GM18858 (cell line): ENCODE measurements around the gene ZSWIM2.
"Not testable (repeated sequence)": the region's sequence is repeated elsewhere in the genome, so short reads cannot be mapped to it uniquely, and the experiment has no call there.

Experiments used
- ATAC-seq: cut with Tn5 transposase; IDR thresholded peaks from one replicate; pipeline ENCODE4 v1.9.1; 2021; ENCODE audit not compliant: unreplicated experiment

The ZSWIM2 gene

GRCh38 chr2:186852508-186852907 lies 3.5 kb upstream of the ZSWIM2 start:
- ATAC-seq: no peak

GRCh38 chr2:186842373-186842772 lies 6.6 kb downstream of the ZSWIM2 start:
- ATAC-seq: no peak

- no peak for ATAC-seq
Observed at GRCh38 chr2:186841940-186842339, 7.0 kb downstream of the ZSWIM2 start.

- no peak for ATAC-seq
Observed at GRCh38 chr2:186835628-186836027, 13.3 kb downstream of the ZSWIM2 start.

GRCh38 chr2:186827862-186828492 lies 21.0 kb downstream of the ZSWIM2 start:
- no peak for ATAC-seq

- no peak for ATAC-seq
Observed at GRCh38 chr2:186827411-186827810, 21.6 kb downstream of the ZSWIM2 start.

GRCh38 chr2:186822323-186822722 lies 26.6 kb downstream of the ZSWIM2 start:
- no peak for ATAC-seq

GRCh38 chr2:186820303-186820702 lies 28.7 kb downstream of the ZSWIM2 start:
- ATAC-seq: no peak

- ATAC-seq: not testable (repeated sequence)
Observed at GRCh38 chr2:186811760-186812159, 37.2 kb downstream of the ZSWIM2 start.

- ATAC-seq: no peak
Observed at GRCh38 chr2:186806591-186806990, 42.4 kb downstream of the ZSWIM2 start.

- ATAC-seq: not testable (repeated sequence)
Observed at GRCh38 chr2:186798604-186799003, 50.4 kb downstream of the ZSWIM2 start.

- ATAC-seq: no peak
Observed at GRCh38 chr2:186784930-186785329, 64.0 kb downstream of the ZSWIM2 start.

- no peak for ATAC-seq
Observed at GRCh38 chr2:186783254-186783653, 65.7 kb downstream of the ZSWIM2 start.

- no peak for ATAC-seq
Observed at GRCh38 chr2:186780701-186781316, 68.2 kb downstream of the ZSWIM2 start.
